HCT116 (cell line): Measurements from ENCODE around the gene KYNU. TPM values are rescaled to one million over a fixed set of nuclear protein-coding genes. Genes with fewer than 3 reads are reported as not detected.
"Not testable (repeated sequence)": the region's sequence is repeated elsewhere in the genome, so short reads cannot be mapped to it uniquely, and the experiment has no call there.

Source experiments
- ATAC-seq: fragments of 200-7000 bp; cut with Tn5 transposase; 2 replicates; pipeline ENCODE4 v1.9.1; 2020; ENCODE audit warnings: mild to moderate bottlenecking, moderate library complexity
- BruUV-seq: library from RNA; stranded (reverse); fragments of 400-500 nt; replicated peaks from 2 replicates; lab custom pipeline; 2021; lab: Mats Ljungman, UMichigan
- CTCF ChIA-PET: fragments of 300-600 bp; sonication (Branson Sonifier 250); formaldehyde crosslinking; loops from one replicate; lab custom pipeline; 2021; ENCODE audit warnings: antibody characterized with exemption; lab: Charles Lee
- POLR2A ChIA-PET: fragments of 300-600, 350-600 bp; sonication (Branson Sonifier 250); formaldehyde crosslinking; loops from one replicate; lab custom pipeline; 2021; ENCODE audit warnings: antibody characterized with exemption; lab: Charles Lee
- RAD21 ChIA-PET, 2 experiments: fragments of 300-600 bp; sonication (Branson Sonifier 250); formaldehyde crosslinking; loops; one replicate each; lab custom pipeline; 2023; ENCODE audit warnings: low total read pairs in 2 of 2; ENCODE audit not compliant: uncharacterized antibody in 2 of 2, unreplicated experiment in 2 of 2, low non-redundant PET in 1 of 2; lab: Charles Lee
- DNase-seq: peaks from one replicate; pipeline ENCODE4 v3.0.0-alpha.2; 2010; ENCODE audit warnings: low read depth, low spot score
- H2AFZ ChIP-seq: fragments of 200-600 bp; shearing (Covaris generic), sonication (generic); 2 replicates; pipeline ENCODE4 v1.6.1; 2017; ENCODE audit warnings: low read depth, mixed run types, mixed read lengths, antibody characterized with exemption, low read length; ENCODE audit not compliant: poor library complexity, severe bottlenecking
- H3K27ac ChIP-seq: 2 replicates; pipeline ENCODE4 v1.5.1; 2012; ENCODE audit warnings: low read depth, low read length
- H3K27me3 ChIP-seq: fragments of 200-600 bp; sonication (generic); 2 replicates; pipeline ENCODE4 v1.6.1; 2016; ENCODE audit warnings: mixed run types, low read length, mixed read lengths; ENCODE audit not compliant: insufficient read depth
- H3K36me3 ChIP-seq, 2 experiments: fragments of 200-500 bp in 1 of 2; fragments of 200-600 bp in 1 of 2; sonication (Bioruptor generic) in 1 of 2; sonication (generic) in 1 of 2; 2 replicates each; pipeline versions ENCODE4 v1.5.1 to v1.6.1; 2014 to 2016; ENCODE audit warnings: low read length in 2 of 2, inconsistent platforms in 1 of 2, mixed read lengths in 1 of 2, mixed run types in 1 of 2; ENCODE audit not compliant: insufficient read depth in 2 of 2, control insufficient read depth in 1 of 2
- H3K4me1 ChIP-seq, 2 experiments: fragments of 200-600 bp in 1 of 2; sonication (generic) in 1 of 2; 2 replicates each; pipeline versions ENCODE4 v1.5.1 to v1.6.1; 2012 to 2017; ENCODE audit warnings: low read length in 2 of 2, inconsistent platforms in 1 of 2, mild to moderate bottlenecking in 1 of 2, mixed read lengths in 1 of 2, mixed run types in 1 of 2, moderate library complexity in 1 of 2; ENCODE audit not compliant: insufficient read depth in 2 of 2, control insufficient read depth in 1 of 2
- H3K4me2 ChIP-seq: fragments of 200-600 bp; sonication (generic); 2 replicates; pipeline ENCODE4 v1.6.1; 2017; ENCODE audit warnings: mixed run types, low read length, mixed read lengths
- H3K4me3 ChIP-seq, 2 experiments: fragments of 200-600 bp in 1 of 2; sonication (generic) in 1 of 2; replicated peaks in 1 of 2; 2 replicates each; pipeline ENCODE4 v1.5.1; 2011 to 2016; ENCODE audit warnings: low read length in 2 of 2, control low read depth in 1 of 2, low read depth in 1 of 2, mild to moderate bottlenecking in 1 of 2, mixed read lengths in 1 of 2, mixed run types in 1 of 2
- H3K79me2 ChIP-seq: fragments of 200-600 bp; sonication (generic); 2 replicates; pipeline ENCODE4 v1.6.1; 2017; ENCODE audit warnings: mild to moderate bottlenecking, mixed run types, low read length, moderate library complexity, mixed read lengths; ENCODE audit not compliant: insufficient read depth
- H3K9ac ChIP-seq: fragments of 200-600 bp; sonication (generic); 2 replicates; pipeline ENCODE4 v1.6.1; 2016; ENCODE audit warnings: low read length, mixed read lengths
- H3K9me2 ChIP-seq: fragments of 200-600 bp; sonication (generic), shearing (Covaris generic); 2 replicates; pipeline ENCODE4 v1.6.1; 2017; ENCODE audit warnings: mixed run types, mild to moderate bottlenecking, moderate library complexity; ENCODE audit not compliant: insufficient read depth
- H3K9me3 ChIP-seq, 2 experiments: fragments of 200-500 bp in 1 of 2; fragments of 200-600 bp in 1 of 2; sonication (Bioruptor generic) in 1 of 2; sonication (generic) in 1 of 2; 2 replicates each; pipeline ENCODE4 v1.6.1; 2014 to 2017; ENCODE audit warnings: low read length in 2 of 2, mixed read lengths in 2 of 2, inconsistent platforms in 1 of 2, low read depth in 1 of 2, mild to moderate bottlenecking in 1 of 2, mixed run types in 1 of 2, moderate library complexity in 1 of 2; ENCODE audit not compliant: control insufficient read depth in 1 of 2, insufficient read depth in 1 of 2
- H4K20me1 ChIP-seq: fragments of 200-600 bp; sonication (generic), shearing (Covaris generic); 2 replicates; pipeline ENCODE4 v1.6.1; 2017; ENCODE audit warnings: mixed run types, mild to moderate bottlenecking, moderate library complexity; ENCODE audit not compliant: insufficient read depth
- EZH2 ChIP-seq: fragments of 200-600 bp; sonication (generic); IDR thresholded peaks from 2 replicates; pipeline ENCODE4 v1.6.1; 2017; ENCODE audit warnings: antibody characterized with exemption, mixed run types
- EZH2phosphoT487 ChIP-seq: fragments of 200-600 bp; IDR thresholded peaks from 2 replicates; pipeline ENCODE4 v1.6.1; 2018; ENCODE audit warnings: antibody characterized with exemption, borderline replicate concordance
- RAD21 ChIP-seq: IDR thresholded peaks from 2 replicates; pipeline ENCODE4 v1.6.1; 2012; ENCODE audit warnings: low read depth, mild to moderate bottlenecking
- TCF7L2 ChIP-seq: IDR thresholded peaks from 2 replicates; pipeline ENCODE4 v1.7.0; 2011; ENCODE audit warnings: borderline replicate concordance, inconsistent platforms; ENCODE audit not compliant: insufficient read depth, insufficient read length; ENCODE audit errors: extremely low read depth
- ZFX ChIP-seq: fragments of 450-650 bp; IDR thresholded peaks from 2 replicates; pipeline ENCODE4 v1.6.1; 2017
- intact Hi-C: fragments of 100-400 bp; cut with micrococcal nuclease; formaldehyde crosslinking; loops from 2 replicates; pipeline ENCODE4 v1.10.0; 2022
- total RNA-seq: library from RNA; stranded (reverse); gene quantifications from one replicate; pipeline ENCODE4 v1.2.1, GENCODE V29; 2021; ENCODE audit not compliant: unreplicated experiment
- TF ChIP-seq, protein P1 (sequence below): IDR thresholded peaks from 2 replicates; pipeline ENCODE4 v1.6.1; 2012; ENCODE audit warnings: low read depth

KYNU gene
- total RNA-seq, 1 experiment from 2014 or later = 0.22 TPM

DNA sequence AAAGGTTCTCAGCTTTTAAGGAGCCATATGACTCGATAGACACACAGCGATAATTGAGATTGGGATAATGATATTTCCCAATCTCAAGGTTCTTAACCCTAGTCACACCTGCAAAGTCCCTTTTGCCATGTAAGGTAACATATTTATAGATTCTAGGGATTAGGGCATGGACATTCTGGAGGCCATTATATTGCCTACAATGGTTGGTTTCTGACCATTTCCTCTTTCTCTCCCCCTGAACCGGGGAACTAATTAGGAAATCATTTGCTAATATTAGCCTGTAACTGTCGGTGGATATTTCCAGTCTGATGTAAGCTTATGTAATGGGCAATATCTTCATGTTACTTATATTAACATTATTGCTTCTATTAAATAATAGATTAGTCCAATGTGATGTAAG is 210.9 kb downstream of the KYNU start:
- intact Hi-C loops = no loop called here
- CTCF ChIA-PET = no interaction called here
- H3K27me3 ChIP-seq = no peaks in the 10 kb centered on the region
- DNase-seq (no peak), ATAC-seq (no peak)
- no peak overlapping the region for H3K4me2 ChIP-seq
- no peaks in the 10 kb centered on the region for H3K9me3 ChIP-seq
- no peaks in the 10 kb centered on the region for H4K20me1 ChIP-seq
- no peak overlapping the region for H3K27ac ChIP-seq
- no peaks in the 10 kb centered on the region for H3K36me3 ChIP-seq
- TF ChIP-seq EZH2phosphoT487 (no peak), EZH2 (no peak), RAD21 (no peak), TCF7L2 (no peak), ZFX (no peak)
- TF ChIP-seq, protein P1, sequence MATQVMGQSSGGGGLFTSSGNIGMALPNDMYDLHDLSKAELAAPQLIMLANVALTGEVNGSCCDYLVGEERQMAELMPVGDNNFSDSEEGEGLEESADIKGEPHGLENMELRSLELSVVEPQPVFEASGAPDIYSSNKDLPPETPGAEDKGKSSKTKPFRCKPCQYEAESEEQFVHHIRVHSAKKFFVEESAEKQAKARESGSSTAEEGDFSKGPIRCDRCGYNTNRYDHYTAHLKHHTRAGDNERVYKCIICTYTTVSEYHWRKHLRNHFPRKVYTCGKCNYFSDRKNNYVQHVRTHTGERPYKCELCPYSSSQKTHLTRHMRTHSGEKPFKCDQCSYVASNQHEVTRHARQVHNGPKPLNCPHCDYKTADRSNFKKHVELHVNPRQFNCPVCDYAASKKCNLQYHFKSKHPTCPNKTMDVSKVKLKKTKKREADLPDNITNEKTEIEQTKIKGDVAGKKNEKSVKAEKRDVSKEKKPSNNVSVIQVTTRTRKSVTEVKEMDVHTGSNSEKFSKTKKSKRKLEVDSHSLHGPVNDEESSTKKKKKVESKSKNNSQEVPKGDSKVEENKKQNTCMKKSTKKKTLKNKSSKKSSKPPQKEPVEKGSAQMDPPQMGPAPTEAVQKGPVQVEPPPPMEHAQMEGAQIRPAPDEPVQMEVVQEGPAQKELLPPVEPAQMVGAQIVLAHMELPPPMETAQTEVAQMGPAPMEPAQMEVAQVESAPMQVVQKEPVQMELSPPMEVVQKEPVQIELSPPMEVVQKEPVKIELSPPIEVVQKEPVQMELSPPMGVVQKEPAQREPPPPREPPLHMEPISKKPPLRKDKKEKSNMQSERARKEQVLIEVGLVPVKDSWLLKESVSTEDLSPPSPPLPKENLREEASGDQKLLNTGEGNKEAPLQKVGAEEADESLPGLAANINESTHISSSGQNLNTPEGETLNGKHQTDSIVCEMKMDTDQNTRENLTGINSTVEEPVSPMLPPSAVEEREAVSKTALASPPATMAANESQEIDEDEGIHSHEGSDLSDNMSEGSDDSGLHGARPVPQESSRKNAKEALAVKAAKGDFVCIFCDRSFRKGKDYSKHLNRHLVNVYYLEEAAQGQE = no peak
- TF ChIP-seq, all 23 proteins: peak for 0
- Histone ChIP-seq H3K9ac (no peak overlapping the region), H3K79me2 (no peaks in the 10 kb centered on the region), H2AFZ (no peak overlapping the region), H3K4me3 (no peak overlapping the region), H3K9me2 (no peaks in the 10 kb centered on the region), H3K4me1 (no peaks in the 10 kb centered on the region)
- RAD21 ChIA-PET = no interaction called here
- BruUV-seq = no TSS peak
- POLR2A ChIA-PET = no interaction called here

DNA sequence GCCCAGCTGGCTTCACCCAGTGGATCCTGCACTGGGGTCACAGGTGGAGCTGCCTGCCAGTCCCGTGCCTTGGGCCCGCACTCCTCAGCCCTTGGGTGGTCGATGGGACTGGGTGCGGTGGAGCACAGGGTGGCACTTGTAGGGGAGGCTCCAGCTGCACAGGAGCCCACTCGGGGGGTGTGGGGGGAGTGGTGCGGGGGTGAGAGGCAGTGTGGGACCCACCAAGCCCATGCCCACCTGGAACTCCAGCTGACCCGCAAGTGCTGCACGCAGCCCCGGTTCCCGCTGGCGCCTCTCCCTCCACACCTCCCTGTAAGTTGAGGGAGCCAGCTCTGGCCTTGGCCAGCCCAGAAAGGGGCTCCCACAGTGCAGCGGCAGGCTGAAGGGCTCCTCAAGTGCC is 212.1 kb downstream of the KYNU start:
- H3K4me3 ChIP-seq, H3K4me1 ChIP-seq, H3K9me3 ChIP-seq, POLR2A ChIA-PET, ATAC-seq, H3K27ac ChIP-seq, CTCF ChIA-PET, H3K9ac ChIP-seq, H3K79me2 ChIP-seq, H3K36me3 ChIP-seq, RAD21 ChIA-PET, BruUV-seq, H3K27me3 ChIP-seq, H4K20me1 ChIP-seq, DNase-seq, H3K9me2 ChIP-seq, intact Hi-C loops, H2AFZ ChIP-seq, H3K4me2 ChIP-seq: not testable (repeated sequence)
